Activated gamma-delta T cell treated with Interleukin-2 at 50 U/mL for 16 hours (primary cell): ENCODE results near the gene NDUFC2.
"Not testable (repeated sequence)": the region's sequence is repeated elsewhere in the genome, so short reads cannot be mapped to it uniquely, and the experiment has no call there.

Source experiments
- DNase-seq: peaks from one replicate; pipeline ENCODE4 v3.0.0-alpha.2; 2020

NDUFC2 gene

DNA sequence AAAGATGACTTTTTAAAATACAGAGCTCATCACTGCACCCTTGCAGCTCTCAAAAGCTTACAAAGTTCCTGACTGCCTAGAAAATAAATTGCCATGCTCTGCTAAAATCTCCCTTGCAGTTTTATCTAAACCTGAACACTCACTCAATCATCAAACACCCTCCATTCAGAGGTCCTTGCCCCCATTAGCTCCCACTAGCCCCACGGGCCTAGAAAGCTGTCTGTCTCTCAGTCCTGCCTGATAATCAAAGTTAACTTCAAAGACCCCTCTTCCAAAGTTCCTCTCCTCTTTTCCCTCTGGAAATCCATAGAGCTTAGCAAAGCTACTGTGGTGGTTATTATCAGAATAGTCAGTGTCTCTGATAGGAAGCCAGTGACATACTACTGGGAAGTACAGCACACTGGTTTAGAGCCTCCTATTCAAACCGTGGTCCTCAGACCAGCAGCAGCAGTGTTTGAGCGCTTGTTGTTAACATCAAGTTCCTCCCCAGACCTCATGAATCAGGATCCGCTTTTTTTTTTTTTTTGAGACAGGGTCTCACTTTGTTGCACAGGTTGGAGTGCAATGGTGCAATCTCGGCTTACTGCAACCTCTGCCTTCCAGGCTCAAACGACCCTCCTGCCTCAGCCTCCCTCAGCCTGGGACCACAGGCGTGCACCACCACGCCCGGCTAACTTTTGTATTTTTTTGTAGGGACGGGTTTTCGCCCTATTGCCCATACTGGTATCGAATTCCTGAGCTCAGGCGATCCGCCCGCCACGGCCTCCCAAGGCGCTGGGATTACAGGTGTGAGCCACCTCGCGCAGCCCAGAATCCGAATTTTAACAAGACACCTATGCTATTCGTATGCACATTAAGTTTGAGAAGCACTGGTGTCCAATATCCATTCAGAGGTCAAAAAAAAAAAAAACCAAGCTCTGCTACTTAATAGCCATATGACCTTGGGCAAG lies 1.2 kb downstream of the NDUFC2 start:
- no peak for DNase-seq

GRCh38 chr11:78077592-78077991 lies 2.1 kb downstream of the NDUFC2 start:
- DNase-seq = not testable (repeated sequence)

- DNase-seq = no peak
Measured at GRCh38 chr11:78076733-78077403, 2.8 kb downstream of the NDUFC2 start.

DNA sequence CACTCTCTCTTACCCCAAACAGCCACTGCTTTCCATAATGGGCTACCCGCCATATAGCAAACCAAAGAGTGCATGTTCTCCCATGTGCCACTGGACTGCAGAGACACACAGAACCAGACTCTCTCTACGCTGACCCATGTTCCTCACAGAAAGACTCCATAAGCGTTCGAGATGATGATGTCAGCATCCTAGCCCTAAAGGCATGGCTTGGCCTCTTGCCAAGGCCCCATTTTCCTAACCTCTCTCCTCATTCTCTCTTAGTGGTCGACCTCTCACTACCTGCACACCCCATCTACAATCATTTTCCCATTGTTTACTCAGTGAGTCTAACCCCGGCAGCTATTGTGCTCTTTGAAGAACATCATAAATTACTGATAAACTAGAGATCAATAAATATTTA lies 4.9 kb downstream of the NDUFC2 start:
- DNase-seq = no peak

GRCh38 chr11:78072455-78072854 lies 7.2 kb downstream of the NDUFC2 start:
- no peak for DNase-seq

DNA sequence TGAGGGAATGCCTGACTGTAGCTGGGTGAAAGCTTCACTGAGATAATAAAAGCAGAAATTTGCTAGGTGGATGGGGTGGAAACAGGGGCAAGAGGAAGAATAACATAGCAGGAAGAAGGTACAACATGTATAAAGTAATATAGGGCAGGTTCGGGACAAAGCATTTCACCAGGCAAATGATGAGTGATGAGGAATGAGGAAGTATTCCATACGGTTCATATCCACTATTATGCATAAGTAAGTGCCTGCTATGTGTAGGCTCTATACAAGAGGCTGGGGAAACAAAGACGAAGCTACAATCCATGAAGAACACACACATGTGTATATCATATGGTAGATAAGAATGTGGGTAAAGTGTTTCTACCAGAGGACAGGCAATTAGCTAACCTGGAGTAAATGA lies 7.9 kb downstream of the NDUFC2 start:
- no peak for DNase-seq

DNA sequence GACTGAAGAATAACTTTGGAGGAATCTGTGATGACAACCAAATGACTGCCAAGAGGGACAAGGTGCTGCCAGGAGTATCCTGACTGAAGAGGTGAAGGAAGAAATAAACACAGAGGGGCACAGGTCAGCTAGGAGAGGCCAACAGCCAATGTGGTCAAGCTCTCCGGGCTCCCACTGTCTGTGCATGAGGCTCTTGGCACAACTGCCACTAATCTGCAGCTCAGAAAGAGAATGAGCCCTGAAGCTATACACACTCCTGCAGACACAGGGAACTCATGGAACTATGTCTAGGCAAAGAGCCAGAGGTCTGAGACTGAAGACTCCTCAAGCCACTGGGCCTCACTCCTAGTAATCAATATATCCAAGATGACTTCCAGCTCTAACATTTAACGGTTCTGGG lies 9.0 kb downstream of the NDUFC2 start:
- DNase-seq = no peak

- no peak for DNase-seq
Measured at GRCh38 chr11:78069465-78069864, 10.2 kb downstream of the NDUFC2 start.

DNA sequence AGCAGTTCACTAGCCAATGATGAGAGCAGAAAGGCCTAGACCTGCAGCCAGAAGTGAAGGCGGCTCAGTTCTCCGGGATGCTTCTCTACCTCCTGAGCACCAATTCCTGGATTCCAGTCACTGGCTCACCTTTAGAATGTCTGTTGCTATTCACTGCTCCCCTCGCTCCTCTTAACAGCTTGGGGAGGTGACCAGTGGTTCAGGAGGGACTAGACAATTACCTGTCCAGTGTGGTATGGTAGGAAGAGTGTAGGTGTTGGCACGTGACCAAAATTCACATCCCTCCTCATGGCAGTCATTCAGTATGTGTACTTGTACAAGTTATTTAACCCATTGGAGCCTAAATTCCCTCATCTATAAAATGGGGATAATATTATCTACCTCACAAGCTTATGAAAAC lies 12.0 kb downstream of the NDUFC2 start:
- no peak for DNase-seq

GRCh38 chr11:78066471-78066870 lies 13.2 kb downstream of the NDUFC2 start:
- no peak for DNase-seq

- no peak for DNase-seq
Measured at GRCh38 chr11:78065203-78065602, 14.5 kb downstream of the NDUFC2 start.

GRCh38 chr11:78063440-78064181 lies 16.1 kb downstream of the NDUFC2 start, which contains the start of gene THRSP:
TSS of gene THRSP (plus strand) at chr11:78063861. CDS start at chr11:78063882, 21 bp downstream.
- no peak for DNase-seq

DNA sequence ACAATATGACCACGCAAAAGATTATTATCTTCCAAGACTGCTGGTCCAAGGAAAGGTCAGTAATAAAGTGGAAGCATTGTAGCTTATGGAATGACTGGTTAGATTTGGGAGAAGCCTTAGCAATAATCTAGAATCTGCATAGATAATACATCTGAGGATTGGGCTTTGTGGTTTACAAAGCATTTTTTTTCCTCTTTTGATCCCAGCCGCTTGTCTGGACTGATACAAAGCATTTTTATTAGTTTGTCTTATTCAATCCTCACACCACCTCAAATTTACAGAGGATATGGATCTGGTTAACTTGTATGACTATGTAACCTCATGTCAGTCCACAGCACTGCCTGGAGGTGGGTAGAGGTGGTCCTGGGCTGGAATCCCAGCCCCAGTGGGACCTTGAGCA lies 17.0 kb downstream of the NDUFC2 start:
- no peak for DNase-seq

GRCh38 chr11:78061921-78062311 lies 17.7 kb downstream of the NDUFC2 start:
- DNase-seq = no peak

DNA sequence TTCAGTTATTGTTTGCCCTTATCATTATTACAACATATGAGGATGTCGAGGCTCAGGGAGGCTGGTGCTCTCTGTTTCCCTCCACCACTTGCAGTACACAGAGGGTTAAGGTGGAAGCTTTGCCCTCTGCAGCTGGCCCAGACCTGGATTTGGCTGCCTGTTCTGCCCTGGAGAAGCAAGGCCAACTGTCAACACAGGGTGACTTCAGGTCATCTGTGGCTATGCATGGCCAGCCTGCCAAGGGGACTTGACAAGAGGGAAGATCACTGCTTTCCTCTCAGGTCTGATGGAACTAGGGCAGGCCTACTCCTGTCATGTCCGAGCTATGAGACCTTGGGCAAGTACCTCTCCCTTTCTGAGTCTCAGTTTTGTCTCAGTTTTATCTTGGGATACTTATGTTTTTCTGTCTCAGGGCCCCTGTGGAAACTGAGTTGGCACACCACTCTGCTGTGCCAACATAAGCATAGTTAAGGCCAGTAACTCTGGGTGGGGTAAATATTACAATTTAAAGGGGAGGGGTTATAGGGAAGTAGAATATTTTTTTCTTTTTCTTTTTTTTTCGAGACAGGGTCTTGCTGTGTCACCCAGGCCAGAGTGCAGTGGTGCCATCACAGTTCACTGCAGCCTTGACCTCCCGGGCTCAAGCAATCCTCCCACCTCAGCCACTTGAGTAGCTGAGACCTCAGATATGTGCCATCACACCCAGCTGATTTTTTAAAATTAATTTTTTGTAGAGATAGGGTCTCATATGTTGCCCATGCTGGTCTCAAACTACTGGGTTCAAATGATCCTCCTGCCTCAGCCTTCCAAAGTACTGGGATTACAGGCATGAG lies 18.4 kb downstream of the NDUFC2 start:
- DNase-seq = no peak

- DNase-seq = no peak
Measured at GRCh38 chr11:78060533-78060932, 19.1 kb downstream of the NDUFC2 start.

DNA sequence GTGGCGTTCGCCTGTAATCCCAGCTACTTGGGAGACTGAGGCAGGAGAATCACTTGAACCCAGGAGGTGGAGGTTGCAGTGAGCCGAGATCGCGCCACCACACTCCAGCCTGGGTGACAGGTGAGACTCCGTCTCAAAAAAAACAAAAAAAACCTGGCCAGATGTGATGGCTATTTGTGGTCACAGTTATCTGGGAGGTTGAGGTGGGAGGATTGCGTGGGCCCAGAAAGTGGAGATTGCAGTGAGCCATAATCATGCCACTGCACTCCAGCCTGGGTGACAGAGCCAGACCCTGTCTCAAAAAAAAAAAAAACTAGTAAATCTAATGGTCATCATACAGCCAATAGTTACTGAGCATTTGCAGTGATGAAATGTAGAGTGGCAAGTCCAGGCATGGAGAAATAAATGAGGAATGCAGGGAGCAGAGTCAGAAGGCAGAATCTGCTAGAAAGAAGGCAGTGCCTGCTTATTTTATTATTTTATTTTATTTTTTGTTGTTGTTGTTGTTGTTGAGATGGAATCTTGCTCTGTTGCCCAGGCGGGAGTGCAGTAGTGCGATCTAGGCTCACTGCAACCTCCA lies 19.8 kb downstream of the NDUFC2 start:
- DNase-seq = not testable (repeated sequence)

GRCh38 chr11:78057462-78058055 lies 22.1 kb downstream of the NDUFC2 start:
- no peak for DNase-seq

DNA sequence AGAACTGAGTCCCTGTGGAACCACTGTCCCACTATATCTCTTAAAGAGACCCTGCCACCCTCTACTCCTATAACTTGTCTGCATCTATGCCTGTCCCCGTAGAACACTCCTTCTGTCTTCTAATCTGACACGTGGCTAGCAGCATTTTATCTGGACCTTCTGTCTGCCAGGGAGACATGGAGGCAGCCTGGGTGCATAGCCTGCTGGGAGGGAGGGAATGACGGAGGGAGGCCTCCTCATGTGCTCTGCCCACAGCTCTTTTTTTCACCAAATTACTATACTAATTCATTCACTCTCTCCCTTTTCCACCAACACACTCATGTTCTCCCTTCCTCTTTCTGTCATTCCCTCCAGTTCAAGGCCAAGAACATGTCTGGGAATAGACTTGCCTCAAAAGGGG lies 23.6 kb downstream of the NDUFC2 start:
- DNase-seq = no peak

DNA sequence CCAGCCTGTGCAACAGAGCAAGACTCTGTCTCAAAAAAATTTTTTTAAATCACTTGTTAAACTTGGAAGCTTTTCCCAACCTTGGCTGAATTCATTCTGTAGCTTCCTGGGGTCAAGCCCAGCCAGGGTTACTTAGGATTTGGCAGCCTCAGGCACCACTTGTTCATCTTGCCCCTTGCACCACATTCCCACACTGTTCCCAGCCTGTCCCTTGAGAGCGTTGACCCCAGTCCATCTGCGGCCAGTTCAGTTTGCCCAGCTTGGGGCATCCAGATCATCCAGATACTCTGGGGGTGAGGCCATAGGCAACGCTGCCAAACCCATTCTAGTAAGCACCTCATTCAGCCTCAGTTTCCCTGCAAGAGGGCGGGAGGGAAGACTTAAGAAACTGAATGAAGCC lies 24.7 kb downstream of the NDUFC2 start:
- DNase-seq = no peak

GRCh38 chr11:78050964-78051831 lies 28.5 kb downstream of the NDUFC2 start:
- no peak for DNase-seq
